GM18519 (cell line): ENCODE results near the gene TRAF2.

Experiments used
- ATAC-seq: cut with Tn5 transposase; IDR thresholded peaks from one replicate; pipeline ENCODE4 v1.9.1; 2021; ENCODE audit warnings: mild to moderate bottlenecking, moderate library complexity; ENCODE audit not compliant: unreplicated experiment, low FRiP score

TRAF2 gene

DNA sequence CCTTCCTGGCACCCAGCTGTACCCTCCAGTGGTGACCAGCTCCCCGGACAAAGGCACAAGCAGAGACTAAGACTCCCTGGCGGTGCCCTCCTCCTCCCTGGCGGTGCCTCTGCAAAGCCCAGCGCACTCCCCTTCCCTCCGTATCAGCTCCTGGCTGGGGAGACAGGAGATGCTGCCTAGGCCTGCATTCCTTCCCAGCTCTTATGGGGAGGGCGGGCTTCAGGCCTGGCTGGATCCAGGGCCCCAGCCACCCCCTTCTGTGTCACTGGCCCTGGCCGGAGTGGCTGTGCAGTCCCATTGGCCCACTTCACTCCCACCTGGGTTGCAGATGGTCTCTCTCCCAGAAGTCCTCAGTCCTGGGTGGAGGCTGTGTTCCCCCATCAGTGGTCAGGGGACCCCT, 72.2 kb downstream of the TRAF2 start:
- ATAC-seq = no peak

DNA sequence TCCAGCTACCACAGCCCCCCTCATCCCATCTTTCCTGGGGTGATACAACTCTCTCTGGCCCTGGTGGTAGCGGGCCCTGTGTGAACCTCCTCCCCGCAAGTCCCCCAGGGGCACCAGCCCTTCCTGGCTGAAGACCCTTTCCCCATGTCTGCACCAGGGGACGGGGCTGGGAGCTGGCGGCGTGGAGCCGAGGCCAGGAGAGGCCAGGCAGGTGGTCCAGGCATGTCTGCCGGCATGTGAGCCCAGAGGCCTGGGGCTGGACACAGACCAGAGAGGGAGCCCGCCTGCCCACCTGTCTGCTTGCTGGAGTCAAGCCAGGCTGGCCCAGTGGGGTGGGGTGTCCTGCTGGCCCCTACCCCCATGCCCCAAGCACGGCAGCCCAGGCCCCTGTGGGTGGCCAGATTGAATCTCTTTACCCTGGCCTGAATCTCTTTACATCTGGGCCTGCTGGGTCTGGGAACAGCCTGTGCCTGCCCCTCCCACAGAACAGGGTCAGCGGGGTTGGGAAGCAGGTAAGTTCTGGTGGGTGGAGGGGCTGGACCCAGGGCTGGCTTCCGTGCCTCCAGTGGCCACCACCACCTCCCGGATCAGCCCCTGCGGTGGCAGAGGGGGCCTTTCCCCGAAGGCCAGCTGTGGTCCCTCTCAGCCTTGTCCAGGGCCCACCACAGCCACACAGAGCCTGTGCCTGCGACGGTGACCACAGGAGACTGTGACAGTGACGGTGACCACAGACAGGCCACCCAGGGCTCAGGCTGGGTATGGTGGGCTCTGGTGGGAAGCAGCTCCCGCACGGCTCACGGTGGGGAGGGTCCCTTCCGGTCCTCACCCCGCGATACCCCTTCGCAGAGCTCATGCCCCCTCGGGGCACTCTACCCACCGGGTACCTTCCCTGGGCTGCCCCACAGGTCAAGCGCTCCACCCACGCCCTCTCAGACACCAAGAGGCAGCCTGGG, 72.9 kb downstream of the TRAF2 start:
- ATAC-seq = no peak

DNA sequence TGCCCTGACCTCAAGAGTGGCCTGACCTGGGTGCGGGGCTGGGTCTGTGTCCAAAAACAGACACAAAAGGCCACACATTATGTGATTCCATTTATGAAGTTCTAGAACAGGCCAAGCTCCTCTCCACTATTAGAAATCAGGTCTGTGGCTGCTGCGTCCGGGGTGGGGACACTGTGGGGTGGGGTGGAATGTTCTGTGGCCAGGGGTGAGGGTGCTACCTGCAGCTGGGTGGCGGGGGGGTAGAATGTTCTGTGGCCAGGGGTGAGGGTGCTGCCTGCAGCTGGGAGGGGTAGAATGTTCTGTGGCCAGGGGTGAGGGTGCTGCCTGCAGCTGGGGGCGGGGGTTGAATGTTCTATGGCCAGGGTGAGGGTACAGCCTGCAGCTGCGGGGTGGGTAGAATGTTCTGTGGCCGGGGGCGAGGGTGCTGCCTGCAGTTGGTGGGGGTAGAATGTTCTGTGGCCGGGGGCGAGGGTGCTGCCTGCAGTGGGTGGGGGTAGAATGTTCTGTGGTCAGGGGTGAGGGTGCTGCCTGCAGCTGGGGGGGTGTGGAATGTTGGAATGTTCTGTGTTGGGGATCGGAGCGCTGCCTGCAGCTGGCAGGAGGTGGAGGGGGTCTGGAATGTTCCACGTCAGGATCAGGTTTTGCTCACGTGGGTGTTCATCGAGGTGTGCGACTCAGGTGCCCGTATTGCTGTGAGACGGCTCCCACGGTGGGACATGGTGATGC, 74.1 kb downstream of the TRAF2 start:
- ATAC-seq = no peak

DNA sequence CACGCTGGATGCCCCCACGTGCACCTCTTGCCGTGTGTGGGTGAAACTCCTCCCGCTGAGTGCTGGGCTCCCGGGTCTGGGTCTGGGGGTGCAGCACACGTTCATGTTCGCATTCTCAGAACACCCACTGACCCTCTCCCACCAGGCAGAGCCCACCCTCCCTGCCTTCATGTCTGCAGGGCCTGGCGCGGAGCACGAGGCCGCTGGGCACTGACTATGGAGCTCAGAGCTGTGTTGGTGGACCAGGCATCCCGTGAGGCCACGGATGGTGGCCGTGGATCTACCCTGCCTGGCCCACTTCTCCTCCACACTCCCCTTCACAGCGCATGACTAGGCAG, 74.6 kb downstream of the TRAF2 start:
- no peak for ATAC-seq

DNA sequence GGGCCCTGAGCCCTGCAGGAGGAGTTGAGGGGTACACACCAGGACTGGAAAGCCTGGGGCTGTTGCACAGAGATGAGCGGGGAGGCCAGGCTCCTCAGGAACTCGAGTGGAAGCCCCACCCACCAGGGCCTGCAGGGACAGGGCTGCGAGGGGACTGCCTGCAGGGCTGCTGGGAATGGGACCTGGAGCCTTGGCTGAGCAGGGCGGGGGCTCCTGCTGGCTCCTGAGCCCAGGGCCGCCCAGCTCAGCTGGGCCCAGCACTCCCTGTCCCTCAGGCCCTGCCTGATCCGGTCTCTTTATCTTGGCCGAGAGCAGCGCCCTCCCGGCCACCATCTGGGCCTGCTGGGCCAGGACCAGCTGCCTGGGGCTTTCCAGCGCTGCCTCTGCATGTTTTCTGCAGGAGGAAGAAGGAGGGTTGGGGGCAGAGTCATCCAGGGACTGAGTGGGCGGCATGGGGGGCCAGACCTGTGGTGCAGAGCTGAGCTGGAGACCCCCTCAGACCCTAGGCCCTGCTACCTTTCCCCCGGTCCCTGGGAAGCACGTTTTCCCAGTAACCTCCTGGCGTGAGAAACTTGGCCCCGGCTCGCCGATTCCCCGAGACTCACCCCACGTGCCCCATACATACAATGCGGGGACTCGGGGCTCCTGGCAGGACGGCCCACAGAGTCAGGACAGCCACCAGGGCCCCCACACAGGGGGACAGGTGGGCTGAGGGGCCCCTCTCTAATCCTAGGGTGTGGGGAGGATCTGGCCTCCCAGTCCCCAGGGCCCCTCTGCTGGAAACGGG, 75.2 kb downstream of the TRAF2 start:
- ATAC-seq = no peak

DNA sequence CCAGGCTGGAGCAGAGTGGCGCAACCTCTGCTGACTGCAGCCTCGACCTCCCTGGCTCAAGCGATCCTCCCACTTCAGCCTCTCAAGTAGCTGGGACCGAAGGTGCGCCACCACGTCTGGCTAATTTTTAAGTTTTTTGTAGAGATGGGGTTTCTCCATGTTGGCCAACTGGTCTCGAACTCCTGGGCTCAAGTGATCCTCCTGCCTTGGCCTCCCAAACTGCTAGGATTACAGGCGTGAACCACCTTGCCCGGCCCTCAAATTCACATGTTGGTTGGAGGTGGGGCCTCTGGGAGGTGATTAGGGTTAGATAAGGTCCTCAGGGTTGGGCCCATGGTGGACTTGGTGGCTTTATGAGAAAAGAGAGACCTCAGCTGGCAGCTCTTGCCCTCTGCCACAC, 75.8 kb downstream of the TRAF2 start:
- no peak for ATAC-seq

DNA sequence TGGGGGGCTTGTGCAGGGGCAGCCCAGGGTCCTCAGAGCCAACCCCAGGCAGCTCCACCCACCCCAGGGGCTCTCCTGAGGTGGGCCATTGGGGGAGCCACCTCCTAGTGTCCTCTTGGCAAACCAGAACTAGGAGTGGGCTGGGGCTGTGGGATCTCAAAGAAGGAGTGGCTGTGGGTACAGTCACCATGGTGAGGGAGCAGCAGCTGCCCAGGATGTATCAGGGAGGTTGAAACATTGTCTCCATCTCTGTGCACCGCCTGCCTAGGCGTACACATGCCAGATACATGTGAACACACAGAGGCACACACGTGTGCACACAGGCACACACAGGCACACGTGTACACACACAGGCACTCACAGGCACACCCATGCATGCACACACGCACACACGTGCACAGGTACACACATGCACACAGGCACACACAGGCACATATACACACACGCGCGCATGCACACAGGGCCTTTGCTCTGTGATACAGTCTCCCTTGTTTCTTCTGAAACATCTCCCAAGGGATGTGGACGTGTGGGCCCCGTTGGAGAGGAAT, 76.5 kb downstream of the TRAF2 start:
- ATAC-seq = no peak

DNA sequence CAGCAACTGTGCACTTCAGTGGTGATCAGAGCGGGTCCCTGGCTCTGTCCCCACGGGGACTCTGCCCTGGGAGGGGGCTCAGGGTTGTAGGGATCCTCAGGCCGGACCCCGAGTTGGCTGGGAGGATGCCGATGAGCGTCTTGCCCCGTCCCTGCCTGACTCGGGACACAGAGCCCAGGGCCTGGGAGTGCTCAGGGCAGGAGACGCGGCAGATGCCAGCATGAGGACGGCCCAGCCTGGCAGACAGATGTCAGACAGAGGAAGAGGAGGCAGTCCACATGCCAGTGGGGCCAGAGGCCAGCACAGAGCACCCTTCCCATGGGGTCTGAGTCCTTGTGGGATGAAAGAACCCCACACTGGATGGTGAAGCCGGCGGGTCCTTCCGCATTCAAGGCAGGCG, 77.0 kb downstream of the TRAF2 start:
- ATAC-seq = no peak

DNA sequence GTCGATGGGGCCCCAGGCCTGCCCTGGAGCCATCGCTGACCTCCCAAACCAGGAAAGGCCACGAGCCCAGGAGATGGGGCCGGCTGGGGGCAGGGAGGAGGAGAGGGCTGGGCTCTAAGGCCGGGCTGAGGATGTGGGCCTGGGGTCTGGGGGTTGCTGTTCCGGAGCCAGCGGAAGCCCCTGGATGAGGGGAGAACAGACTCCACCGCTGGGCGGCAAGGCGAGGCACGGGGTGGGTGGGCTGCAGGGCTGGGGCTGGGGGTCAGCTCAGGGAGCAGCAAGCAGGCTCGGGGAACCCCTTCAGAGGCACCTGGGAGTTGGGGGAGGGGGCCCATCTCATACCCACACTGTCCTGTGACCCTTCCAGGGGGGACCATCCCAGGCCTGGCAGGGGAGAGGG, 77.4 kb downstream of the TRAF2 start:
- ATAC-seq = no peak

DNA sequence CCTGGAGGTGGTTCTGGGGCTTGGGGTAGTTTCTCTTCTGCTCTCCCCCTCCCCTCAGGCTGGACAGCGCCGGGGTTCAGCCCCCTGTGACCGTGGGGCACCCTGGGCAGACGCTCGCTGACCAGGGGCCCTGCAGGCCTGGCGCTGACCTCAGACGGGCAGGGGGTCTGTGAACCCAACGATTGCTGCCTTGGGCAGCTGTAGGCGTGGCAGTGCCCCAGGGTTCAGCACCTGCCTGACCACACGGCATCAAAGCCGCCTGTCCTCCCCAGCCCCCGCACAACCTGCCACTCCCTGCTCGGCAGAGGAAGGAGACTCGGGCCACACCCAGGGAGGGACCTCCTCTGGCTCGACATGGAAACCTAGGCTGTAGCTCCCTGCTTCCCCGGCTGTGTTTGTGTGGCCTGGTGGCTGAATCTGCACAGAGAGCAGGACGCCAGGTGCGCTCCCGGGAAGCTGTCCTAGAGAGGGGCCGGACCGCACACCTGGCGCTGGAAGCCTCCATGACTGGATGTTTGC, 77.9 kb downstream of the TRAF2 start:
- no peak for ATAC-seq

DNA sequence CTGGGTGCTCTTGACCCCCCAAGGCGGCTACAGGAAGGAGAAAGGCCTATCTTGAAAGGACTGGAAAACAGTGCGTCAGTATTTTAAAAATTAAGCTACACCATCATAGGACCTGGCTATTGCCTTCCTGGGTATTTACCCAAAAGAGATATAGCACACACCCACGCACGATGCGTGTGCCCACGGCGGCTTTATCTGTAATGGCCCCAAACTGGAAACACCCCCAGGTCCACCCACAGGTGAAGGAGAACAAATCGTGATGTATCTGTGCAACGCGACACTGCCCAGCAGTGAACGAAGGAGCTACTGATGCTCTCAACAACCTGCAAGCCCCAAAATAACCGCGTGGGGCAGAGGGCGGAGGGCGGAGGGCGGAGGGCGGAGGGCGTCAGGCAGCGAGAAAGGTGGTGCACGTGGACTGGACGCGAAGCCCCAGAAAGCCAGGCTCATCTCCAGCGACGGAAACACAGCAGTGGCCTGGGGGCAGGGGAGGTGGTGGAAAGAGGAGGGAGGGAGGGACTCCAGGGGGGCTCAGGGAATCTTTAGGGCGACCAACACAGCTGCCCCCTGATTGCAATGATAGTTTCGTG, 78.6 kb downstream of the TRAF2 start:
- no peak for ATAC-seq

DNA sequence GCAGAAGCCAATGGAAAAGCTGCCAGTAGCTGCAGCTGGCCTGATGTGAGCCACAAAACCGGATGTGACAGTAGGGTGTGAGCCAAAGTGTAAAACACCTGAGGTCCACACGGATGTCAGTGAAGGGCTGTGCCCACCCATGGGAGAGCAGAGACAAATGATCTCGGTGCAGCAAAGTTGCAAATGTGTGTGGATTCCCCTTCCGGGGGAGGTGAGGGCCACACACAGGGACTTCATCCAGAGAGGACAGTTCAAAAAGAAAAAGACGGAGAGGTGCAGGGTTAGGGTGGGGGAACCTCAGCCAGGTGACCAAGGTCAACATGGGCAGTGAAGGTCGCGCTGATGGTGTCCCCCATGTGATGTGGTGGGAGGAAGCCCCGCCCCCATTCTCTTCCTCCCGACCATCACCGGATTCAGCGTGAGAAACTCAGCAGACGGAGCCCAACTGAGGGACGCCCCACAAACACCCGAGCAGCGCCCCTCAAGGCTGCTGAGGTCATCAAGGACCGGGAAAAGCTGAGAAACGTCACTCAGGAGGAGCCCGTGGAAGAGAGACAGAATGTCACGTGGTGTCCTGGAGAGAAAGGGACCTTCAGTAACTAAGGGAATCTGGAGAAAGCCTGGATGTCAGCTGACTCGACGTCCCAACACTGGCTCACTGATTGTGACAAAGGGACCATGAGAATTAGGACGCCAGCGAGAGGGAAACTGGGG, 79.6 kb downstream of the TRAF2 start:
- ATAC-seq = no peak

DNA sequence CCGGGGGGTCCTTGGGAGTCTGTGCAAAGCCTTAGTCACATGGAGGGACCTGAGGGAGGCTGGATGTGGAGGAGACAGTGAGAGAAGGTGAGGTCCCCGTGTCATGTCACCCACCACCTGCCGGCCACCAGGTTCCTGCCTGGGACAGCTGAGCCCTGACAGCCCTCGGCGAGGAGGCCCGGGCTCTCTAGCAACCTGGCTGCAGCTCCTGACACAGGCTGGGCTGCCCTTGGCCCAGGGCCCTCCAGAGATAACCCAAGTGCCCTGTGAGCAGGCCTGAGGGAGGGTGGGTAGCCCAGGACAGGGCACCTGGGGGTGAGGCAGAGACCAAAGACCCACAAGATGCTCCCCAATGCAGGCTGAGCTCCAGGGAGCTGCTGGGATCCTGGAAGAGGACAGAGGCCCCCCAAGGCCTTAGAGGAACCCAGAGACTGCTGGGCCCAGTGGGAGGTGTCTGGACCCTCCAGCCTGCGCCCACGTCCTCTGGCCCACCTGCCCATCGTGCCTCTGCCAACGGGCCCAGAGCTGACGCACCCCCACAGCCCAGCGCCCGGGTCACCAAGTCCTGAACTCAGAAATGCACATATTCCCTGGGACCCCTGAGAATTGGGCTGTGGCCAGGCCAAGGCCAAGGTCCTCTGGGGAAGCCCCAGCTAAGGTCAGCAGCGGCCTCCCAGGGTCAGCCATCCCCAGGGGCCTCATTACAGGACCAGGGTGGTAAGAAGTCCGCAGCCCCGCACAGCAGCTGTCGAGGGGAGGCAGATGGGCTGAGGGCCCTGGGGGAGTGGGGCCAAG, 82.2 kb downstream of the TRAF2 start:
- ATAC-seq = no peak

DNA sequence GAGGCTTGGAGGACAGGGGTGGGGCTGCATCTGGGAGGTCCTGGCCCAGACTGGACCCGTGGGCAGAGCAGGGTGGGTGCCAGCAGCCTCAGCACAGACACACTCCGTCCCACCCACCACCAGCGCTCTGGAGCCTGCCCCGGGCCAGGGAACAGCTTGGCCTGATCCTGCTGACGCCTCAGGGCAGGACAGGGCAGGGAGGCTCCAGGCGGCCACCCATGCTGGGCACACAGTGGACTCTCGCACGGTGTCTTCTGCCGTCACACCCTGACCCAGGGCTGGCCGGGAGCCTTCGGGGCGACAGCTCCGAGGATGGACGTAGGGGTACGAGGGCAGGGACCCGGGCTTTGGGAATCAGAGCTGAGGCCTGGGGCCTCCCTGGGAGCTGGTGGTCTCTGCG, 82.8 kb downstream of the TRAF2 start:
- no peak for ATAC-seq

DNA sequence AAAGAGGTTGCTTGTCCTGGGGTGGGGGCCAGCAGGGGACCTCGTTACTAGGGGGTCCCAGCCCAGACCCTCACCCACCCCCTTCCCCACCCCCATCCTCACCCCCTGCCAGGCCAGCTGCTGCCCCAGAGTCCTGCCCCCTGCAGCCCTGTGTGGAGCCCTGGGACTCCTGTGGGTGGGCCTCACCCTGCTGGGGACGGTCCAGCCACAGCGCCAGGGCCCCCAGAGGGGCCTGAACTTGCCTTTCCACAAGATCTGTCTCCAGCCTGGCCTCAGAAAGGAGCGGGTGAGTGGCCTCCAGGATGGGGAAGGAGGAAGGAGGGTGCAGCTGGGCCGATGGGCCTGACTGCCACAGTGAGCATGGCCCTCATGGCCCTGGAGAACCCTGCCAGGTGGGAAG, 83.5 kb downstream of the TRAF2 start:
- no peak for ATAC-seq

DNA sequence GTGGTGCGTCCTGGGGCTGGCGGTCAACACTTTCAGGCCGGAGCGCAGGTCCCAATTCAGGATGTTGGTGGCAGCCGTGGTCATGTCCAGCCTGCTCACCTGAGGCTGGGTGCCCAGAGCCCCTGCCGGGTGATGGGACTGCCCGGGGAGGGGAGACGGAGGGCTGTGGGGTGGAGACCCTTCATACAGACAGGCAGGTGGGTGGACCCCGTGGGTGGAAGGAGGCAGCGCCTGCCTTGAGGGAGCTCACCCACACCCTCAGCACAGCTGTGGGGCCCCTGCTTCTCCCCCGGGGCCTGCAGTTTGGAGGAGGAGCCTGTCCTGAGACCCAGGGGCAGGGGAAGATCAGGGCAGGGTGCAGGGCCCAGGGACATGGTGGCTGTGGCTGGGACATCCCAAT, 84.0 kb downstream of the TRAF2 start:
- ATAC-seq = no peak

DNA sequence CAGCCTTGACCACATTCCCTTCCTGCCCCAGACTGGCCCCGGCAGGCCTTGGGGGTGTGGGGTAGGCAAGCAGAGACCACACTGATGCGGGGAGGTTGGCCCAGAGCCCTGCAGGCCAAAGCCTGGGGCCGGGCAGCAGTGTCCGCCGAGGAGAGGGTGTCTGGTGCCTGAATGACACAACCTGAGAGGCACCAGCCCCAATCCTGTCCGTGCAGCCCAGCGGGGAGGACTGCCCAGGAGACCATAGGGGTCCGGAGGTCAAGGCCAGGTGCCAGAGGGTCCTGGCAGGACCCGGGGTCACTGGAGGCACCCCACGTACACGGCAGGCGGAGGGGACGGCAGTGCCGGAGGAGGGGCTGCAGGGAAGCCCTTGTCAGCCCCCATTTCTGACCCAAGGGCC, 85.4 kb downstream of the TRAF2 start:
- no peak for ATAC-seq

DNA sequence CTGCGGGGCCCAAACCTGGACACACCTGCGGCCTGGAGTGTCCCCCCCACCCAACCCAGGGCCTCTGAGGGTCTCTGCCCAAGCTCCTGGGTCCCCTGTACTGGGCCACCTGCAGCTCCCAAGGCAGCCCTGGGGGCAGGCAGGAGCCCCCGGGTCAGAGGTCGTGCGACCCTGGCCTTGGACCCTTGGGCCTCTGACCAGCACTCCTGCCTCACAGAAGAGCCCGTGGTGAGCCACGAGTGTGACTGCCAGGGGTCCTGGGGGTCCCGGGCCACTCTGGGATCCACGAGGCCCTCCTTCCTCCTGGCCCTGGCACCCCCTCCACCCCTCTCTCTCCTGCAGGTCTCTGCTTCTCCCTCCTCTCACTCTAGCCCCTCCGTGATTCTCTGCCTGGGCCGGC, 86.0 kb downstream of the TRAF2 start:
- ATAC-seq = no peak

DNA sequence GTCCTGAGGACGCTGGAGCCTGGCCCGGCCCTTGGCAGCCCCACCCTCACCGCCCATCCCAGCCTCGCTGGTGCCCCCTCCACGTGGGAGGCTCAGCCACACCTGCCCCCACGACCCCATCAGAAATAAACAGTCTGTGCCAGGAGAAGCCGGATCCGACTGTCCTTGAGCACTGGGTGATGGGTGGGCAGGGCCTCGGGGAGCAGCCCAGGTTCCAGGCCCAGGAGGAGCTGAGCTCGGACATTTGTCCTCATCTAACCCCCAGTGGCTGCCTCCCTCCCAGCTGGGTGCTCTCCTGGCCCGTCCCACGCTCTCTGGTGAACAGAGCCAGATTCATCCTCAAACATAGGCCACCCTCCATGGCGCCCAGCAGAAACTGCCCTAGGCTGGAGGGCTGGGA, 86.4 kb downstream of the TRAF2 start:
- ATAC-seq = no peak
